Stimulated activated CD8-positive, alpha-beta memory T cell treated with anti-CD3 and anti-CD28 coated beads, Interleukin-15, amount 100 ng/mL, for 48 hours (primary cell): ENCODE data around the gene CLIC3.

Experiments
- DNase-seq, 2 donors: peaks; one replicate each; pipeline ENCODE4 v3.0.0-alpha.2; 2020; ENCODE audit warnings: low read depth in 2 of 2

CLIC3 gene

DNA sequence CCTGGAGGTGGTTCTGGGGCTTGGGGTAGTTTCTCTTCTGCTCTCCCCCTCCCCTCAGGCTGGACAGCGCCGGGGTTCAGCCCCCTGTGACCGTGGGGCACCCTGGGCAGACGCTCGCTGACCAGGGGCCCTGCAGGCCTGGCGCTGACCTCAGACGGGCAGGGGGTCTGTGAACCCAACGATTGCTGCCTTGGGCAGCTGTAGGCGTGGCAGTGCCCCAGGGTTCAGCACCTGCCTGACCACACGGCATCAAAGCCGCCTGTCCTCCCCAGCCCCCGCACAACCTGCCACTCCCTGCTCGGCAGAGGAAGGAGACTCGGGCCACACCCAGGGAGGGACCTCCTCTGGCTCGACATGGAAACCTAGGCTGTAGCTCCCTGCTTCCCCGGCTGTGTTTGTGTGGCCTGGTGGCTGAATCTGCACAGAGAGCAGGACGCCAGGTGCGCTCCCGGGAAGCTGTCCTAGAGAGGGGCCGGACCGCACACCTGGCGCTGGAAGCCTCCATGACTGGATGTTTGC lies 32.1 kb downstream of the CLIC3 start:
- DNase-seq = no peak

DNA sequence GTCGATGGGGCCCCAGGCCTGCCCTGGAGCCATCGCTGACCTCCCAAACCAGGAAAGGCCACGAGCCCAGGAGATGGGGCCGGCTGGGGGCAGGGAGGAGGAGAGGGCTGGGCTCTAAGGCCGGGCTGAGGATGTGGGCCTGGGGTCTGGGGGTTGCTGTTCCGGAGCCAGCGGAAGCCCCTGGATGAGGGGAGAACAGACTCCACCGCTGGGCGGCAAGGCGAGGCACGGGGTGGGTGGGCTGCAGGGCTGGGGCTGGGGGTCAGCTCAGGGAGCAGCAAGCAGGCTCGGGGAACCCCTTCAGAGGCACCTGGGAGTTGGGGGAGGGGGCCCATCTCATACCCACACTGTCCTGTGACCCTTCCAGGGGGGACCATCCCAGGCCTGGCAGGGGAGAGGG lies 32.6 kb downstream of the CLIC3 start:
- no peak for DNase-seq

DNA sequence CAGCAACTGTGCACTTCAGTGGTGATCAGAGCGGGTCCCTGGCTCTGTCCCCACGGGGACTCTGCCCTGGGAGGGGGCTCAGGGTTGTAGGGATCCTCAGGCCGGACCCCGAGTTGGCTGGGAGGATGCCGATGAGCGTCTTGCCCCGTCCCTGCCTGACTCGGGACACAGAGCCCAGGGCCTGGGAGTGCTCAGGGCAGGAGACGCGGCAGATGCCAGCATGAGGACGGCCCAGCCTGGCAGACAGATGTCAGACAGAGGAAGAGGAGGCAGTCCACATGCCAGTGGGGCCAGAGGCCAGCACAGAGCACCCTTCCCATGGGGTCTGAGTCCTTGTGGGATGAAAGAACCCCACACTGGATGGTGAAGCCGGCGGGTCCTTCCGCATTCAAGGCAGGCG lies 33.0 kb downstream of the CLIC3 start:
- DNase-seq = no peak

DNA sequence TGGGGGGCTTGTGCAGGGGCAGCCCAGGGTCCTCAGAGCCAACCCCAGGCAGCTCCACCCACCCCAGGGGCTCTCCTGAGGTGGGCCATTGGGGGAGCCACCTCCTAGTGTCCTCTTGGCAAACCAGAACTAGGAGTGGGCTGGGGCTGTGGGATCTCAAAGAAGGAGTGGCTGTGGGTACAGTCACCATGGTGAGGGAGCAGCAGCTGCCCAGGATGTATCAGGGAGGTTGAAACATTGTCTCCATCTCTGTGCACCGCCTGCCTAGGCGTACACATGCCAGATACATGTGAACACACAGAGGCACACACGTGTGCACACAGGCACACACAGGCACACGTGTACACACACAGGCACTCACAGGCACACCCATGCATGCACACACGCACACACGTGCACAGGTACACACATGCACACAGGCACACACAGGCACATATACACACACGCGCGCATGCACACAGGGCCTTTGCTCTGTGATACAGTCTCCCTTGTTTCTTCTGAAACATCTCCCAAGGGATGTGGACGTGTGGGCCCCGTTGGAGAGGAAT lies 33.6 kb downstream of the CLIC3 start:
- no peak for DNase-seq

DNA sequence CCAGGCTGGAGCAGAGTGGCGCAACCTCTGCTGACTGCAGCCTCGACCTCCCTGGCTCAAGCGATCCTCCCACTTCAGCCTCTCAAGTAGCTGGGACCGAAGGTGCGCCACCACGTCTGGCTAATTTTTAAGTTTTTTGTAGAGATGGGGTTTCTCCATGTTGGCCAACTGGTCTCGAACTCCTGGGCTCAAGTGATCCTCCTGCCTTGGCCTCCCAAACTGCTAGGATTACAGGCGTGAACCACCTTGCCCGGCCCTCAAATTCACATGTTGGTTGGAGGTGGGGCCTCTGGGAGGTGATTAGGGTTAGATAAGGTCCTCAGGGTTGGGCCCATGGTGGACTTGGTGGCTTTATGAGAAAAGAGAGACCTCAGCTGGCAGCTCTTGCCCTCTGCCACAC lies 34.2 kb downstream of the CLIC3 start:
- no peak for DNase-seq

DNA sequence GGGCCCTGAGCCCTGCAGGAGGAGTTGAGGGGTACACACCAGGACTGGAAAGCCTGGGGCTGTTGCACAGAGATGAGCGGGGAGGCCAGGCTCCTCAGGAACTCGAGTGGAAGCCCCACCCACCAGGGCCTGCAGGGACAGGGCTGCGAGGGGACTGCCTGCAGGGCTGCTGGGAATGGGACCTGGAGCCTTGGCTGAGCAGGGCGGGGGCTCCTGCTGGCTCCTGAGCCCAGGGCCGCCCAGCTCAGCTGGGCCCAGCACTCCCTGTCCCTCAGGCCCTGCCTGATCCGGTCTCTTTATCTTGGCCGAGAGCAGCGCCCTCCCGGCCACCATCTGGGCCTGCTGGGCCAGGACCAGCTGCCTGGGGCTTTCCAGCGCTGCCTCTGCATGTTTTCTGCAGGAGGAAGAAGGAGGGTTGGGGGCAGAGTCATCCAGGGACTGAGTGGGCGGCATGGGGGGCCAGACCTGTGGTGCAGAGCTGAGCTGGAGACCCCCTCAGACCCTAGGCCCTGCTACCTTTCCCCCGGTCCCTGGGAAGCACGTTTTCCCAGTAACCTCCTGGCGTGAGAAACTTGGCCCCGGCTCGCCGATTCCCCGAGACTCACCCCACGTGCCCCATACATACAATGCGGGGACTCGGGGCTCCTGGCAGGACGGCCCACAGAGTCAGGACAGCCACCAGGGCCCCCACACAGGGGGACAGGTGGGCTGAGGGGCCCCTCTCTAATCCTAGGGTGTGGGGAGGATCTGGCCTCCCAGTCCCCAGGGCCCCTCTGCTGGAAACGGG lies 34.9 kb downstream of the CLIC3 start:
- no peak for DNase-seq

DNA sequence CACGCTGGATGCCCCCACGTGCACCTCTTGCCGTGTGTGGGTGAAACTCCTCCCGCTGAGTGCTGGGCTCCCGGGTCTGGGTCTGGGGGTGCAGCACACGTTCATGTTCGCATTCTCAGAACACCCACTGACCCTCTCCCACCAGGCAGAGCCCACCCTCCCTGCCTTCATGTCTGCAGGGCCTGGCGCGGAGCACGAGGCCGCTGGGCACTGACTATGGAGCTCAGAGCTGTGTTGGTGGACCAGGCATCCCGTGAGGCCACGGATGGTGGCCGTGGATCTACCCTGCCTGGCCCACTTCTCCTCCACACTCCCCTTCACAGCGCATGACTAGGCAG lies 35.5 kb downstream of the CLIC3 start:
- DNase-seq = no peak

DNA sequence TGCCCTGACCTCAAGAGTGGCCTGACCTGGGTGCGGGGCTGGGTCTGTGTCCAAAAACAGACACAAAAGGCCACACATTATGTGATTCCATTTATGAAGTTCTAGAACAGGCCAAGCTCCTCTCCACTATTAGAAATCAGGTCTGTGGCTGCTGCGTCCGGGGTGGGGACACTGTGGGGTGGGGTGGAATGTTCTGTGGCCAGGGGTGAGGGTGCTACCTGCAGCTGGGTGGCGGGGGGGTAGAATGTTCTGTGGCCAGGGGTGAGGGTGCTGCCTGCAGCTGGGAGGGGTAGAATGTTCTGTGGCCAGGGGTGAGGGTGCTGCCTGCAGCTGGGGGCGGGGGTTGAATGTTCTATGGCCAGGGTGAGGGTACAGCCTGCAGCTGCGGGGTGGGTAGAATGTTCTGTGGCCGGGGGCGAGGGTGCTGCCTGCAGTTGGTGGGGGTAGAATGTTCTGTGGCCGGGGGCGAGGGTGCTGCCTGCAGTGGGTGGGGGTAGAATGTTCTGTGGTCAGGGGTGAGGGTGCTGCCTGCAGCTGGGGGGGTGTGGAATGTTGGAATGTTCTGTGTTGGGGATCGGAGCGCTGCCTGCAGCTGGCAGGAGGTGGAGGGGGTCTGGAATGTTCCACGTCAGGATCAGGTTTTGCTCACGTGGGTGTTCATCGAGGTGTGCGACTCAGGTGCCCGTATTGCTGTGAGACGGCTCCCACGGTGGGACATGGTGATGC lies 36.0 kb downstream of the CLIC3 start:
- DNase-seq = no peak

DNA sequence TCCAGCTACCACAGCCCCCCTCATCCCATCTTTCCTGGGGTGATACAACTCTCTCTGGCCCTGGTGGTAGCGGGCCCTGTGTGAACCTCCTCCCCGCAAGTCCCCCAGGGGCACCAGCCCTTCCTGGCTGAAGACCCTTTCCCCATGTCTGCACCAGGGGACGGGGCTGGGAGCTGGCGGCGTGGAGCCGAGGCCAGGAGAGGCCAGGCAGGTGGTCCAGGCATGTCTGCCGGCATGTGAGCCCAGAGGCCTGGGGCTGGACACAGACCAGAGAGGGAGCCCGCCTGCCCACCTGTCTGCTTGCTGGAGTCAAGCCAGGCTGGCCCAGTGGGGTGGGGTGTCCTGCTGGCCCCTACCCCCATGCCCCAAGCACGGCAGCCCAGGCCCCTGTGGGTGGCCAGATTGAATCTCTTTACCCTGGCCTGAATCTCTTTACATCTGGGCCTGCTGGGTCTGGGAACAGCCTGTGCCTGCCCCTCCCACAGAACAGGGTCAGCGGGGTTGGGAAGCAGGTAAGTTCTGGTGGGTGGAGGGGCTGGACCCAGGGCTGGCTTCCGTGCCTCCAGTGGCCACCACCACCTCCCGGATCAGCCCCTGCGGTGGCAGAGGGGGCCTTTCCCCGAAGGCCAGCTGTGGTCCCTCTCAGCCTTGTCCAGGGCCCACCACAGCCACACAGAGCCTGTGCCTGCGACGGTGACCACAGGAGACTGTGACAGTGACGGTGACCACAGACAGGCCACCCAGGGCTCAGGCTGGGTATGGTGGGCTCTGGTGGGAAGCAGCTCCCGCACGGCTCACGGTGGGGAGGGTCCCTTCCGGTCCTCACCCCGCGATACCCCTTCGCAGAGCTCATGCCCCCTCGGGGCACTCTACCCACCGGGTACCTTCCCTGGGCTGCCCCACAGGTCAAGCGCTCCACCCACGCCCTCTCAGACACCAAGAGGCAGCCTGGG lies 37.2 kb downstream of the CLIC3 start:
- DNase-seq = no peak

DNA sequence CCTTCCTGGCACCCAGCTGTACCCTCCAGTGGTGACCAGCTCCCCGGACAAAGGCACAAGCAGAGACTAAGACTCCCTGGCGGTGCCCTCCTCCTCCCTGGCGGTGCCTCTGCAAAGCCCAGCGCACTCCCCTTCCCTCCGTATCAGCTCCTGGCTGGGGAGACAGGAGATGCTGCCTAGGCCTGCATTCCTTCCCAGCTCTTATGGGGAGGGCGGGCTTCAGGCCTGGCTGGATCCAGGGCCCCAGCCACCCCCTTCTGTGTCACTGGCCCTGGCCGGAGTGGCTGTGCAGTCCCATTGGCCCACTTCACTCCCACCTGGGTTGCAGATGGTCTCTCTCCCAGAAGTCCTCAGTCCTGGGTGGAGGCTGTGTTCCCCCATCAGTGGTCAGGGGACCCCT lies 37.9 kb downstream of the CLIC3 start:
- DNase-seq = no peak

DNA sequence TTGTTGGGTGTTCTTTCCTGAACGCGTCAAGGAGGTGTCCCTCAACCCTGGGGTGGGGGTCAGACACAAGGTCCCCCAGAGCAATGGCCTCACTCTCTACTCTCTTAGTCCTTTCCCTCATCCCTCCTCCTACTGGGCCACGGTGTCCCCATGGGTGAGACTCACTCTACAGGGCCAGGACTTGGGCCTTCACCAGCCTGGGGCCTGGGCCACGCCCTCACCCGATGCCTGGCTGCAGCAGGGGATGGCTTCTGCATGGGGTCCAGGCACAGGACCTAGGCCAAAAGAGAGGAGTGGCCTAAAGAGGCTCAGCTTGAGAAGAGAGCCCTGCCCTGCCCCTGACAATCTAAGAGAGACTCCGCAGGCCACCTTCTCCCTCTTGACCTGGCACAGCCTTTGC lies 38.5 kb downstream of the CLIC3 start:
- DNase-seq = no peak

DNA sequence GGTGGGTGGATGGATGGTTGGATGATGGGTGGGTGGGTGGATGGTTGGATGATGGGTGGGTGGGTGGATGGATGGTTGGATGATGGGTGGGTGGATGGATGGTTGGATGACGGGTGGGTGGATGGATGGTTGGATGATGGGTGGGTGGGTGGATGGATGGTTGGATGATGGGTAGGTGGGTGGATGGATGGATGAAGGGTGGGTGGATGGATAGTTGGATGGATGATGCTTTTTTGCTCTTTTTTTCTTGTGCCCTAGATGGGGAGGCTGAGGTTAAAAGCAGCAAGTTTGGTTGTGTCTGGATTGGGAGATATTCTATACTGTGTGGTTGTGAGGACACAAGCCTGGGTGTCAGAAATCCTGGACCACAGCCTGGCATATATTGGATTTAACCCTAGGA lies 38.9 kb downstream of the CLIC3 start:
- DNase-seq = no peak

DNA sequence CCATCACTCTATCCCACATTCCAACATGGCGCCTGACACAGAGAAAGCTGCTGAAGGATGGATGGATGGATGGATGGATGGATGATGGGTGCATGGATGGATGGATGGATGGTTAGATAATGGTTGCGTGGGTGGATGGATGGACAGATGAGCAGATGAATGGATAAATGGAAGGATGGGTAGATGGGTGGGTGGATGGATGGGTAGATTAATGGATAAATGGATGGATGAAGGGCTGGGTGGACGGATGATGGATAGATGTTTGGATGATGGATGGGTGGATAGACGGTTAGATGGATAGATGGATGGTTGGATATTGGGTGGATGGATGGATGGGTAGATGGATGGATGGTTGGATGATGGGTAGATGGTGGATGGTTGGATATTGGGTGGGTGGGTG lies 39.8 kb downstream of the CLIC3 start:
- DNase-seq = no peak

DNA sequence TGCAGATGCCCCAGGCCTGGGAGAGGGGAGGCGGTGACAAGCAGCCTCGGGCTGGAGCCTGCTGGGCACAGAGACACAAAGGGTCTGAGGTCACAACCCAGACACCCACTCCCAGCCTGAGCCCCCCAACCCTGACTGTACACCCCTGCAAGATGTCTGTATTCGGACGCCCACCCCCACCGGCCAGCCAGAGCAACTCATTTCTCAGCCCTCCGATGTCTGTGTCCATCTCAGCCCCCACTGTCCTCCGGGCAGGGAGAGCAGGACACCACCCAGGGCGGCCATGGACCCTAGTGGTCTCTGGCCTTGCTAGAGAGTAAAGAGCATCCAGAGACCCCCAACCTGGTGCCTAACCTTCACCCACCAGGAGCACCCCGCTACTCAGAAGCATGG lies 40.4 kb downstream of the CLIC3 start:
- DNase-seq = no peak

DNA sequence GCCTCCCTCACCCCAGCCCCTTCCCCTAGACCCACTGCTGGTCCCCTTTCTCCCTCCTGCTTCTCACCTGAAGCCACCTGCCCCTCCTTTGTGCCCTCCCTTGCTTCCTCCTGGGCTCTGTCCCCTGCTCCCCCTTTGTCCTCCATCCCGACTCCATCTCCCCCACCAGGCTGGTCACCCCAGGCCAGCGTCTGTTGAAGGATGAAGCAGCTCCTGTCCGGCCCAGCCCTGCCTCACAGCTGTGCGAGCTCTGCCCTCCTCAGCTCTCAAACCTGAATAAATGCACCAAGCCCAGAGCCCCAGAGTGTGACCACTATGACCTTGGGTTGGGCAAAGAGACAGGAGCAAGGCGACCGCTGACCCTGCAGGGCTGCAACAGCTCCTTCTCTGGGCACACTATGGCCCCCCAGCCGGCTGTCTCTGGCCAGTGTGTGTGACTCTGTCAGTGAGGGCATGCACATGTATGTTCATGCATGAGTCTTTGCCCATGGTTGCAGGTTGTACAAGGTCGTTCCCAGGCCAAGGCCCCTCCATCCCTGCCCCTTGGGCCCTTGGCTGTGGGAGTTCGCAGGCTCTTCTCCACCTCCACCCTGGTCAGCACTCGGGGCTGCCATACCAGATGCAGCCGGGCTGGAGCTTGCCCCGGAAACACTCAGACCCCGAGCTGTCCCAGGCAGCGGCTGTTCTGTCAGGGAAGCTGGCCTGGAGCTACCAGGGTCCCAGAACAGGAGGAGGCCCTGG lies 41.0 kb downstream of the CLIC3 start:
- DNase-seq = no peak

DNA sequence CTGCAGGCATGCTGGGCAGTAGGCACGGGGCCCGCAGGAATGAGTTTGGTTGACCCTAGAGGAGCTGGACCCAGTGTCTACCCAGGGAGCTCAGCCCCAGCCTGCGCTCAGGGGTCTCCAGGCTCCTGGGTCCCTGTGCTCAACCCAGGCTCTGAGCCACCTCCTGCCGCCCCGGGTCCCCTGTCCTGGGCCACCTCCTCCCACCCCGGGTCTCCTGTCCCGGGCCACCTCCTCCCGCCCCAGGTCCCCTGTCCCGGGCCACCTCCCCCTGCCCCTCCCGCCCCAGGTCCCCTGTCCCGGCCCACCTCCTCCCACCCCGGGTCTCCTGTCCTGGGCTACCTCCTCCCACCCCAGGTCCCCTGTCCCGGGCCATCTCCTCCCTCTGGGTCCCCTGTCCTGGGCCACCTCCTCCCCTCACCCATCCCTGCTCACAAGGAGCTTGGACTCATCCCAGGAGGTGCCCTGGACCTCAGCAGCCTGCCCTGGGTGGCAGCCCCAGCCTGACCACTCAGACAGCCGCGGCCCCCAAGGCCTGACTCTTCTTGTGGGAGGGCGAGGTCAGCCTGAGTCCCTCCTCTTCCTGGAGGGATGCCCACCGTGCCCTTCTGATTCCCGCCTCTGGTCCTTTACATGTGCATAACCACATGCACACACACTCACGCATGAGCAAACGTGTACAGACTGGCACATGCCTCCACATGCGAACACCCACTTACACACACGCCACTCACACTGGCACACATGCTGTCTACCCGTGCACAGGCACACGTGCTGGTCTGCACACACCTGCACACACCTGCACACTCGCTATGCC lies 41.9 kb downstream of the CLIC3 start:
- DNase-seq = no peak

DNA sequence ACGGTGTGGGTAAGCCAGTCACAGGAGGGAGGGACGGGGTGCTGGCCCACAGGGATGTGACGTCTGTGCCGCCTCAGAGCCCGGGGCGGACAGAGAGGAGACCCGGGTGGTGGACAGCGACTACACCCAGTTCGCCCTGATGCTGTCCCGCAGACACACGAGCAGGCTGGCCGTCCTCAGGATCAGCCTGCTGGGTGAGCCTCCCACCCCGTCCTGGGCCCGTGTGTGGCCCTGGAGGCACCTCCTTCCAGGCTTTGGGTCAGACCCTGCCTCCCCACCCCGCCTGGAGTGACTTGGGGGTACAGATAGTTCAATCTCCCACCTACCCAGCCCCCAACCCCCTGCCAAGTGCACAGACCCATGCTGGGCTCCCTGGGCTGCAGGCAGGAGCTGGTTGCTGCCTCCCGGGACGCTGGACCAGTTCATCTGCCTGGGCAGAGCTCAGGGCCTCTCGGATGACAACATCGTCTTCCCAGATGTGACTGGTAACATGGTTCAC lies 42.5 kb downstream of the CLIC3 start:
- DNase-seq = no peak

DNA sequence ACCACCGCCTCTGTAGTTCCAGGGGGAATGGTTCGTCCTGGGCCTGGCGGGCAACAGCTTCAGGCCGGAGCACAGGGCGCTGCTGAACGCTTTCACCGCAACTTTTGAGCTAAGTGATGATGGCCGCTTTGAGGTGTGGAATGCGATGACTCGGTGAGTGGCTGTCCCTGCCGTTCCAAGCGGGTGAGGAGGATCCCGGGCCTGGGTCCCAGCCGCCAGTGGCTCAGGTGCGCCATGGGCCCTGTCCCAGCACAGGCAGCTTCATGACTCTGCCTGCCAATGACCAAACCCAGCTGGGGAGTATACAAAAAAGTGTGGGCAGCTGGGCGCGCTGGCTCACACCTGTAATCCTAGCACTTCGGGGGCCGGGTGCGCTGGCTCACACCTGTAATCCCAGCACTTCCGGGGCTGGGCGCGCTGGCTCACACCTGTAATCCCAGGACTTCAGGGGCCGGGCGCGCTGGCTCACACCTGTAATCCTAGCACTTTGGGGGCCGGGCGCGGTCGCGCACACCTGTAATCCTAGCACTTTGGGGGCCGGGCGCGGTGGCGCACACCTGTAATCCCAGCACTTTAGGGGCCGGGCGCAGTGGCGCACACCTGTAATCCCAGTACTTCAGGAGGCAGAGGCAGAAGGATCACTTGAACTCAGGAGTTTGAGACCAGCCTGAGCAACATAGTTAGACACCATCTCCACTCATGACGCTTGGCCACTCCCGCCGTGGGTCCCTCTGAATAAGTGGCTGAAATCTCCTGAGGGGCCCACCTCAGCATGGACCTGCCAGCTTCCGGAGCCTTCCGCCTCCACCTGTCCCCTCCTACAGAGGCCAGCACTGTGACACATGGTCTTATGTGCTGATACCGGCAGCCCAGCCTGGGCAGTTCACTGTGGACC lies 43.2 kb downstream of the CLIC3 start:
- DNase-seq = no peak

DNA sequence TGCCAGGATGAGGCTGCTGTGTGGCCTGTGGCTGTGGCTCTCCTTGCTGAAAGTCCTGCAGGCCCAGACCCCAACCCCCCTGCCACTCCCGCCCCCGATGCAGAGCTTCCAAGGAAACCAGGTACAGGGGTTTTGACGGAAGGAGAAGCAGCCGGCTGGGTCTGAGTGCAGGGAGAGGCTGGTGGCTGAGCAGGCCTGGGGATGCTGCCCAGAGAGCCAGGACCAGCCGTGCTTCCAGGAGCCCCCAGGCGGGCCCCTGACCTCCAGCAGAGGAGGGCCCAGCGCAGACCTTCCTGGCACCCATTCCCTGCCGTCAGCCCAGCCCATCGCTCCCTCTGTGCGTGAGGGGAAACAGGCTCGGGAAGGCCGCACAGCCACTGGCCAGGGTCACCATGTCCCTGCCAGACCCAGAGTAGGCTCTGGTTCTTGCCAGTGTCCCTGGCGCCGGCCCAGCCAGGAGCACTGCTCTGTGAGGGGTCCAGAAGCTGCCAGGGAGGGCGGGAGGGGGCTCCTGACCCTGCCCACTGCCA lies 44.0 kb downstream of the CLIC3 start:
- DNase-seq = no peak
